Measurements from ENCODE around the gene LIMS2. TPM values are rescaled to one million over a fixed set of nuclear protein-coding genes. Genes with fewer than 3 reads are reported as not detected.

Gene LIMS2
- polyA plus RNA-seq, 1 donor = 41.3 TPM

Other genes with a start within 250 kb of the LIMS2 start
- gene IWS1, start 149.0 kb downstream of the LIMS2 start, polyA plus RNA-seq (ENCODE audit: insufficient read length) = 45.4 TPM
- gene MYO7B, start 139.8 kb downstream of the LIMS2 start, polyA plus RNA-seq (ENCODE audit: insufficient read length) = 1.1 TPM
- gene GPR17, start 29.4 kb downstream of the LIMS2 start, polyA plus RNA-seq (ENCODE audit: insufficient read length) = 2.4 TPM
- not detected for gene SFT2D3, start 26.0 kb upstream of the LIMS2 start, polyA plus RNA-seq (ENCODE audit: insufficient read length)
- 29.3 TPM for gene WDR33, start 135.6 kb upstream of the LIMS2 start, polyA plus RNA-seq (ENCODE audit: insufficient read length)
- gene POLR2D, start 182.6 kb upstream of the LIMS2 start, polyA plus RNA-seq (ENCODE audit: insufficient read length) = 45.8 TPM
- 13.5 TPM for gene AMMECR1L, start 210.4 kb upstream of the LIMS2 start, polyA plus RNA-seq (ENCODE audit: insufficient read length)